H1 (cell line): ENCODE measurements around the gene BTRC. TPM values are rescaled to one million over a fixed set of nuclear protein-coding genes. Genes with fewer than 3 reads are reported as not detected.

Experiments
- CTCF ChIA-PET: fragments of 300-600 bp; sonication (Branson Sonifier 250); formaldehyde crosslinking; loops from one replicate; lab custom pipeline; 2021; ENCODE audit not compliant: partially characterized antibody; lab: Charles Lee
- POLR2A ChIA-PET: fragments of 300-600 bp; sonication (Branson Sonifier 250); formaldehyde crosslinking; loops from one replicate; lab custom pipeline; 2021; ENCODE audit warnings: inconsistent platforms; ENCODE audit not compliant: partially characterized antibody; lab: Charles Lee
- DNase-seq, 2 experiments: peaks; one replicate each; pipeline versions ENCODE4 v3.0.0 to v3.0.0-alpha.2; 2010 to 2022; ENCODE audit warnings: low spot score in 2 of 2, low read depth in 1 of 2, mixed read lengths in 1 of 2
- FAIRE-seq: peaks from 2 replicates; lab custom pipeline; 2011; peaks lifted over from hg19 to GRCh38; lab: Jason Lieb, UNC
- H2AFZ ChIP-seq: 2 replicates; pipeline ENCODE4 v1.8.1; 2012; ENCODE audit warnings: low read length, inconsistent platforms
- H2AK5ac ChIP-seq: 2 replicates; pipeline ENCODE4 v1.6.1; 2013; ENCODE audit warnings: low read depth, low read length
- H2BK120ac ChIP-seq: replicated peaks from 2 replicates; pipeline ENCODE3; 2013; ENCODE audit warnings: low read depth, low read length, inconsistent platforms
- H2BK12ac ChIP-seq: 2 replicates; pipeline ENCODE4 v1.6.1; 2013; ENCODE audit warnings: low read depth, low read length
- H2BK15ac ChIP-seq: 2 replicates; pipeline ENCODE4 v1.6.1; 2013; ENCODE audit warnings: low read length
- H2BK20ac ChIP-seq: 2 replicates; pipeline ENCODE4 v1.6.1; 2013; ENCODE audit warnings: low read length
- H2BK5ac ChIP-seq: 2 replicates; pipeline ENCODE4 v1.6.1; 2013; ENCODE audit warnings: low read depth, low read length
- H3K14ac ChIP-seq: 2 replicates; pipeline ENCODE4 v1.6.1; 2013; ENCODE audit warnings: inconsistent platforms; ENCODE audit not compliant: insufficient read length
- H3K18ac ChIP-seq: 2 replicates; pipeline ENCODE4 v1.6.1; 2013; ENCODE audit warnings: low read length; ENCODE audit errors: extremely low read depth
- H3K23ac ChIP-seq: 2 replicates; pipeline ENCODE4 v1.6.1; 2013; ENCODE audit warnings: inconsistent platforms; ENCODE audit not compliant: insufficient read length
- H3K23me2 ChIP-seq: 2 replicates; pipeline ENCODE4 v1.6.1; 2013; ENCODE audit warnings: low read depth, low read length
- H3K27ac ChIP-seq: 2 replicates; pipeline ENCODE4 v1.6.1; 2011; ENCODE audit warnings: low read depth, low read length, inconsistent platforms
- H3K27me3 ChIP-seq, 4 experiments: replicated peaks in 1 of 4; 1 replicate in 1 of 4; 2 replicates in 3 of 4; pipeline versions ENCODE4 v1.6.1 to v1.8.1; 2011 to 2013; ENCODE audit warnings: low read length in 3 of 4, mild to moderate bottlenecking in 3 of 4, inconsistent platforms in 2 of 4, mixed read lengths in 2 of 4, moderate library complexity in 1 of 4; ENCODE audit not compliant: control insufficient read depth in 3 of 4, insufficient read depth in 3 of 4; ENCODE audit errors: extremely low read depth in 1 of 4
- H3K36me3 ChIP-seq, 4 experiments: 2 replicates each; pipeline versions ENCODE4 v1.6.1 to v1.8.1; 2011 to 2013; ENCODE audit warnings: mild to moderate bottlenecking in 4 of 4, low read length in 3 of 4, moderate library complexity in 2 of 4, control low read depth in 1 of 4, inconsistent platforms in 1 of 4; ENCODE audit not compliant: insufficient read depth in 4 of 4, control insufficient read depth in 2 of 4
- H3K4ac ChIP-seq: replicated peaks from 2 replicates; pipeline ENCODE3; 2013; ENCODE audit warnings: low read length, low read depth, mixed read lengths, inconsistent platforms; ENCODE audit not compliant: insufficient read length
- H3K4me1 ChIP-seq, 4 experiments: replicated peaks in 1 of 4; 1 replicate in 1 of 4; 2 replicates in 3 of 4; pipeline versions ENCODE4 v1.6.1 to v1.8.1; 2011 to 2013; ENCODE audit warnings: low read length in 3 of 4, inconsistent platforms in 2 of 4, mixed read lengths in 1 of 4; ENCODE audit not compliant: insufficient read depth in 4 of 4, control insufficient read depth in 3 of 4
- H3K4me2 ChIP-seq, 2 experiments: 2 replicates each; pipeline versions ENCODE4 v1.6.1 to v1.8.1; 2011 to 2013; ENCODE audit warnings: low read depth in 2 of 2, low read length in 2 of 2, control low read depth in 1 of 2, inconsistent platforms in 1 of 2, mild to moderate bottlenecking in 1 of 2; ENCODE audit not compliant: insufficient read depth in 1 of 2
- H3K4me3 ChIP-seq, 4 experiments: fragments of 200-600, 300-600 bp in 1 of 4; sonication (generic), shearing (Covaris generic), sonication (Bioruptor Twin) in 1 of 4; 2 replicates each; pipeline versions ENCODE4 v1.5.1 to v1.8.1; 2011 to 2016; ENCODE audit warnings: low read length in 4 of 4, low read depth in 3 of 4, control low read depth in 2 of 4, inconsistent platforms in 2 of 4, mild to moderate bottlenecking in 2 of 4, mixed read lengths in 1 of 4, moderate library complexity in 1 of 4; ENCODE audit not compliant: insufficient read depth in 2 of 4; ENCODE audit errors: extremely low read depth in 1 of 4
- H3K56ac ChIP-seq: replicated peaks from 2 replicates; pipeline ENCODE3; 2013; ENCODE audit warnings: low read depth, mild to moderate bottlenecking, mixed read lengths, low read length, inconsistent platforms; ENCODE audit not compliant: insufficient read length
- H3K79me1 ChIP-seq: 2 replicates; pipeline ENCODE4 v1.6.1; 2013; ENCODE audit warnings: low read depth, low read length, control low read depth
- H3K79me2 ChIP-seq, 2 experiments: 2 replicates each; pipeline versions ENCODE4 v1.6.1 to v1.8.1; 2012 to 2013; ENCODE audit warnings: low read length in 2 of 2, mild to moderate bottlenecking in 2 of 2, inconsistent platforms in 1 of 2; ENCODE audit not compliant: insufficient read depth in 2 of 2, control insufficient read depth in 1 of 2
- H3K9ac ChIP-seq, 4 experiments: replicated peaks in 1 of 4; 1 replicate in 1 of 4; 2 replicates in 3 of 4; pipeline versions ENCODE4 v1.6.1 to v1.8.1; 2011 to 2013; ENCODE audit warnings: low read depth in 3 of 4, low read length in 3 of 4, control low read depth in 2 of 4, mild to moderate bottlenecking in 2 of 4, moderate library complexity in 2 of 4, inconsistent platforms in 1 of 4; ENCODE audit errors: extremely low read depth in 1 of 4
- H3K9me3 ChIP-seq, 2 experiments: 2 replicates each; pipeline versions ENCODE4 v1.6.1 to v1.8.1; 2012 to 2013; ENCODE audit warnings: mild to moderate bottlenecking in 2 of 2, moderate library complexity in 2 of 2, control low read depth in 1 of 2, inconsistent platforms in 1 of 2, low read depth in 1 of 2, low read length in 1 of 2, mixed read lengths in 1 of 2; ENCODE audit not compliant: insufficient read depth in 2 of 2
- H4K20me1 ChIP-seq, 2 experiments: replicated peaks in 1 of 2; 2 replicates each; pipeline versions ENCODE3 to v1.8.1; 2011 to 2013; ENCODE audit warnings: inconsistent platforms in 2 of 2, low read length in 2 of 2, mild to moderate bottlenecking in 1 of 2; ENCODE audit not compliant: insufficient read depth in 2 of 2, control insufficient read depth in 1 of 2
- H4K5ac ChIP-seq: 2 replicates; pipeline ENCODE4 v1.6.1; 2013; ENCODE audit warnings: low read length, low read depth, mixed read lengths, inconsistent platforms; ENCODE audit not compliant: insufficient read length
- H4K8ac ChIP-seq: 2 replicates; pipeline ENCODE4 v1.8.0; 2013; ENCODE audit warnings: mild to moderate bottlenecking, moderate library complexity, low read length, inconsistent platforms; ENCODE audit not compliant: insufficient read depth; ENCODE audit errors: extremely low read depth
- H4K91ac ChIP-seq: replicated peaks from 2 replicates; pipeline ENCODE3; 2013; ENCODE audit warnings: low read length, mixed read lengths, inconsistent platforms; ENCODE audit not compliant: insufficient read length
- CHD1 ChIP-seq: IDR thresholded peaks from 2 replicates; pipeline ENCODE4 v1.6.1; 2012; ENCODE audit warnings: low read depth, low read length, improper control_type of control experiment
- PHF8 ChIP-seq: fragments of 200-600 bp; sonication (generic); conservative IDR thresholded peaks from 2 replicates; pipeline ENCODE4 v1.7.1; 2012; ENCODE audit warnings: low read depth, mild to moderate bottlenecking, inconsistent platforms, low read length, moderate library complexity
- POLR2A ChIP-seq, 2 experiments: IDR thresholded peaks; 1 replicate in 1 of 2; 2 replicates in 1 of 2; pipeline ENCODE4 v1.6.1; 2011; ENCODE audit warnings: low read depth in 2 of 2, low read length in 2 of 2, mild to moderate bottlenecking in 2 of 2; ENCODE audit errors: control extremely low read depth in 1 of 2
- POLR2AphosphoS5 ChIP-seq: IDR thresholded peaks from 2 replicates; pipeline ENCODE4 v1.6.1; 2011; ENCODE audit warnings: low read depth, low read length
- TAF1 ChIP-seq: IDR thresholded peaks from 2 replicates; pipeline ENCODE4 v1.6.1; 2011; ENCODE audit warnings: mild to moderate bottlenecking, low read depth, low read length
- WGBS, 2 experiments: shearing (Covaris generic) in 1 of 2; methylation state at CpG; one replicate each; pipeline versions ENCODE4 v1.1.6 to v1.1.7; 2013 to 2015; ENCODE audit warnings: low lambda C conversion rate in 2 of 2, mixed read lengths in 2 of 2, inconsistent platforms in 1 of 2, low coverage in 1 of 2, missing lambda C conversion rate in 1 of 2; ENCODE audit not compliant: insufficient replicate concordance in 2 of 2, insufficient coverage in 1 of 2, insufficient read length in 1 of 2; ENCODE audit errors: extremely low coverage in 1 of 2, missing lambda C conversion rate in 1 of 2; 5-methylcytosine and 5-hydroxymethylcytosine counted together
- polyA plus RNA-seq, 7 experiments: library from polyadenylated mRNA; depleted of rRNA in 3 of 7; stranded (reverse) in 5 of 7; unstranded in 2 of 7; fragments of >200 nt in 5 of 7; fragments of 200-250 nt in 2 of 7; gene quantifications; 1 replicate in 5 of 7; 2 replicates in 1 of 7; 4 replicates in 1 of 7; pipeline versions ENCODE4 v1.2.1 to v1.2.3, GENCODE V29; 2011 to 2013; ENCODE audit warnings: missing spikeins in 2 of 7, mixed read lengths in 2 of 7
- total RNA-seq: library from RNA; stranded (reverse); fragmentation: NEBNext Ultra II Directional; extraction: Animal tissue kit (Norgen Biotek cat#: 25700); gene quantifications from 2 replicates; pipeline ENCODE4 v1.2.1, GENCODE V29; 2021

The BTRC gene
- total and polyA plus RNA-seq, 2 of the 8 experiments (the other 6 are each of a cell fraction or from before 2014, with no cell fraction given): 9.9 to 24.7 TPM

- 99% methylated on average over 7 of the region's 7 CpGs; no CpG with 5 or more reads in 1 of the 2 experiments for WGBS, 2 experiments
- H4K20me1 ChIP-seq: peaks cover 0 to 6% of the 10 kb centered on the region in 2 experiments
- H2BK20ac ChIP-seq: no peak overlapping the region
- no peak overlapping the region for H3K23ac ChIP-seq
- H2BK15ac ChIP-seq: no peak overlapping the region
- no peaks in the 10 kb centered on the region for H3K23me2 ChIP-seq
- no peak overlapping the region for H2BK120ac ChIP-seq
- H3K56ac ChIP-seq: no peak overlapping the region
- no peak overlapping the region for H2BK5ac ChIP-seq
- TF ChIP-seq POLR2AphosphoS5 (no peak), POLR2A (IDR thresholded peaks at IDR 0.05; ENCODE audit: control extremely low read depth in 1 of 2, low read depth in 2 of 2, low read length in 2 of 2) (no peak), CHD1 (no peak), TAF1 (no peak), PHF8 (no peak)
- H3K4me2 ChIP-seq: no peak overlapping the region
- DNase-seq (no peak), FAIRE-seq (no peak)
- peaks cover 4 to 11% (median 9%) of the 10 kb centered on the region in 4 experiments for H3K4me1 ChIP-seq
- no peak overlapping the region for H2AFZ ChIP-seq
- H3K27me3 ChIP-seq: peaks cover 0 to 13% (median 8%) of the 10 kb centered on the region in 4 experiments; a peak in 5 of 7 replicates
- H4K91ac ChIP-seq: no peak overlapping the region
- H3K9me3 ChIP-seq: peaks cover 6 to 9% of the 10 kb centered on the region in 2 experiments; a peak in 2 of 4 replicates
- no peak overlapping the region for H2BK12ac ChIP-seq
- no peak overlapping the region for H2AK5ac ChIP-seq
- H3K9ac ChIP-seq: no peak overlapping the region
- no peak overlapping the region for H3K27ac ChIP-seq
- H4K8ac ChIP-seq: no peak overlapping the region
- CTCF ChIA-PET: interaction anchor here (0.5 to 7.5 kb wide), 6 partner anchors 7 to 1263 kb away, joined by 3 to 56 read pairs (median 3); no protein-coding TSS in a partner anchor
- no peak overlapping the region for H3K4me3 ChIP-seq
- peaks cover 4 to 17% (median 7%) of the 10 kb centered on the region in 4 experiments; a peak in 4 of 8 replicates for H3K36me3 ChIP-seq
- H3K4ac ChIP-seq: no peak overlapping the region
- H3K79me1 ChIP-seq: no peaks in the 10 kb centered on the region
- H3K79me2 ChIP-seq: no peaks in the 10 kb centered on the region
- no peak overlapping the region for H3K14ac ChIP-seq
- POLR2A ChIA-PET: interaction anchor here (1.1 to 6.5 kb wide), 5 partner anchors 7 to 25 kb away, joined by 3 to 42 read pairs (median 4); partner anchors contain the start of genes DPCD and POLL
- H3K18ac ChIP-seq: no peak overlapping the region
- no peak overlapping the region for H4K5ac ChIP-seq
Measured at GRCh38 chr10:101577121-101577871, 223.3 kb downstream of the BTRC start.
